H1 (cell line): ENCODE measurements around the gene SAMD7. TPM values are rescaled to one million over a fixed set of nuclear protein-coding genes. Genes with fewer than 3 reads are reported as not detected.

Experiments
- CTCF ChIA-PET: fragments of 300-600 bp; sonication (Branson Sonifier 250); formaldehyde crosslinking; loops from one replicate; lab custom pipeline; 2021; ENCODE audit not compliant: partially characterized antibody; lab: Charles Lee
- POLR2A ChIA-PET: fragments of 300-600 bp; sonication (Branson Sonifier 250); formaldehyde crosslinking; loops from one replicate; lab custom pipeline; 2021; ENCODE audit warnings: inconsistent platforms; ENCODE audit not compliant: partially characterized antibody; lab: Charles Lee
- DNase-seq, 2 experiments: peaks; one replicate each; pipeline versions ENCODE4 v3.0.0 to v3.0.0-alpha.2; 2010 to 2022; ENCODE audit warnings: low spot score in 2 of 2, low read depth in 1 of 2, mixed read lengths in 1 of 2
- FAIRE-seq: peaks from 2 replicates; lab custom pipeline; 2011; peaks lifted over from hg19 to GRCh38; lab: Jason Lieb, UNC
- H2AFZ ChIP-seq: 2 replicates; pipeline ENCODE4 v1.8.1; 2012; ENCODE audit warnings: low read length, inconsistent platforms
- H2AK5ac ChIP-seq: 2 replicates; pipeline ENCODE4 v1.6.1; 2013; ENCODE audit warnings: low read depth, low read length
- H2BK120ac ChIP-seq: replicated peaks from 2 replicates; pipeline ENCODE3; 2013; ENCODE audit warnings: low read depth, low read length, inconsistent platforms
- H2BK12ac ChIP-seq: 2 replicates; pipeline ENCODE4 v1.6.1; 2013; ENCODE audit warnings: low read depth, low read length
- H2BK15ac ChIP-seq: 2 replicates; pipeline ENCODE4 v1.6.1; 2013; ENCODE audit warnings: low read length
- H2BK20ac ChIP-seq: 2 replicates; pipeline ENCODE4 v1.6.1; 2013; ENCODE audit warnings: low read length
- H2BK5ac ChIP-seq: 2 replicates; pipeline ENCODE4 v1.6.1; 2013; ENCODE audit warnings: low read depth, low read length
- H3K14ac ChIP-seq: 2 replicates; pipeline ENCODE4 v1.6.1; 2013; ENCODE audit warnings: inconsistent platforms; ENCODE audit not compliant: insufficient read length
- H3K18ac ChIP-seq: 2 replicates; pipeline ENCODE4 v1.6.1; 2013; ENCODE audit warnings: low read length; ENCODE audit errors: extremely low read depth
- H3K23ac ChIP-seq: 2 replicates; pipeline ENCODE4 v1.6.1; 2013; ENCODE audit warnings: inconsistent platforms; ENCODE audit not compliant: insufficient read length
- H3K23me2 ChIP-seq: 2 replicates; pipeline ENCODE4 v1.6.1; 2013; ENCODE audit warnings: low read depth, low read length
- H3K27ac ChIP-seq: 2 replicates; pipeline ENCODE4 v1.6.1; 2011; ENCODE audit warnings: low read depth, low read length, inconsistent platforms
- H3K27me3 ChIP-seq, 4 experiments: replicated peaks in 1 of 4; 1 replicate in 1 of 4; 2 replicates in 3 of 4; pipeline versions ENCODE4 v1.6.1 to v1.8.1; 2011 to 2013; ENCODE audit warnings: low read length in 3 of 4, mild to moderate bottlenecking in 3 of 4, inconsistent platforms in 2 of 4, mixed read lengths in 2 of 4, moderate library complexity in 1 of 4; ENCODE audit not compliant: control insufficient read depth in 3 of 4, insufficient read depth in 3 of 4; ENCODE audit errors: extremely low read depth in 1 of 4
- H3K36me3 ChIP-seq, 4 experiments: 2 replicates each; pipeline versions ENCODE4 v1.6.1 to v1.8.1; 2011 to 2013; ENCODE audit warnings: mild to moderate bottlenecking in 4 of 4, low read length in 3 of 4, moderate library complexity in 2 of 4, control low read depth in 1 of 4, inconsistent platforms in 1 of 4; ENCODE audit not compliant: insufficient read depth in 4 of 4, control insufficient read depth in 2 of 4
- H3K4ac ChIP-seq: replicated peaks from 2 replicates; pipeline ENCODE3; 2013; ENCODE audit warnings: low read length, low read depth, mixed read lengths, inconsistent platforms; ENCODE audit not compliant: insufficient read length
- H3K4me1 ChIP-seq, 4 experiments: replicated peaks in 1 of 4; 1 replicate in 1 of 4; 2 replicates in 3 of 4; pipeline versions ENCODE4 v1.6.1 to v1.8.1; 2011 to 2013; ENCODE audit warnings: low read length in 3 of 4, inconsistent platforms in 2 of 4, mixed read lengths in 1 of 4; ENCODE audit not compliant: insufficient read depth in 4 of 4, control insufficient read depth in 3 of 4
- H3K4me2 ChIP-seq, 2 experiments: 2 replicates each; pipeline versions ENCODE4 v1.6.1 to v1.8.1; 2011 to 2013; ENCODE audit warnings: low read depth in 2 of 2, low read length in 2 of 2, control low read depth in 1 of 2, inconsistent platforms in 1 of 2, mild to moderate bottlenecking in 1 of 2; ENCODE audit not compliant: insufficient read depth in 1 of 2
- H3K4me3 ChIP-seq, 4 experiments: fragments of 200-600, 300-600 bp in 1 of 4; sonication (generic), shearing (Covaris generic), sonication (Bioruptor Twin) in 1 of 4; 2 replicates each; pipeline versions ENCODE4 v1.5.1 to v1.8.1; 2011 to 2016; ENCODE audit warnings: low read length in 4 of 4, low read depth in 3 of 4, control low read depth in 2 of 4, inconsistent platforms in 2 of 4, mild to moderate bottlenecking in 2 of 4, mixed read lengths in 1 of 4, moderate library complexity in 1 of 4; ENCODE audit not compliant: insufficient read depth in 2 of 4; ENCODE audit errors: extremely low read depth in 1 of 4
- H3K56ac ChIP-seq: replicated peaks from 2 replicates; pipeline ENCODE3; 2013; ENCODE audit warnings: low read depth, mild to moderate bottlenecking, mixed read lengths, low read length, inconsistent platforms; ENCODE audit not compliant: insufficient read length
- H3K79me1 ChIP-seq: 2 replicates; pipeline ENCODE4 v1.6.1; 2013; ENCODE audit warnings: low read depth, low read length, control low read depth
- H3K79me2 ChIP-seq, 2 experiments: 2 replicates each; pipeline versions ENCODE4 v1.6.1 to v1.8.1; 2012 to 2013; ENCODE audit warnings: low read length in 2 of 2, mild to moderate bottlenecking in 2 of 2, inconsistent platforms in 1 of 2; ENCODE audit not compliant: insufficient read depth in 2 of 2, control insufficient read depth in 1 of 2
- H3K9ac ChIP-seq, 4 experiments: replicated peaks in 1 of 4; 1 replicate in 1 of 4; 2 replicates in 3 of 4; pipeline versions ENCODE4 v1.6.1 to v1.8.1; 2011 to 2013; ENCODE audit warnings: low read depth in 3 of 4, low read length in 3 of 4, control low read depth in 2 of 4, mild to moderate bottlenecking in 2 of 4, moderate library complexity in 2 of 4, inconsistent platforms in 1 of 4; ENCODE audit errors: extremely low read depth in 1 of 4
- H3K9me3 ChIP-seq, 2 experiments: 2 replicates each; pipeline versions ENCODE4 v1.6.1 to v1.8.1; 2012 to 2013; ENCODE audit warnings: mild to moderate bottlenecking in 2 of 2, moderate library complexity in 2 of 2, control low read depth in 1 of 2, inconsistent platforms in 1 of 2, low read depth in 1 of 2, low read length in 1 of 2, mixed read lengths in 1 of 2; ENCODE audit not compliant: insufficient read depth in 2 of 2
- H4K20me1 ChIP-seq, 2 experiments: replicated peaks in 1 of 2; 2 replicates each; pipeline versions ENCODE3 to v1.8.1; 2011 to 2013; ENCODE audit warnings: inconsistent platforms in 2 of 2, low read length in 2 of 2, mild to moderate bottlenecking in 1 of 2; ENCODE audit not compliant: insufficient read depth in 2 of 2, control insufficient read depth in 1 of 2
- H4K5ac ChIP-seq: 2 replicates; pipeline ENCODE4 v1.6.1; 2013; ENCODE audit warnings: low read length, low read depth, mixed read lengths, inconsistent platforms; ENCODE audit not compliant: insufficient read length
- H4K8ac ChIP-seq: 2 replicates; pipeline ENCODE4 v1.8.0; 2013; ENCODE audit warnings: mild to moderate bottlenecking, moderate library complexity, low read length, inconsistent platforms; ENCODE audit not compliant: insufficient read depth; ENCODE audit errors: extremely low read depth
- H4K91ac ChIP-seq: replicated peaks from 2 replicates; pipeline ENCODE3; 2013; ENCODE audit warnings: low read length, mixed read lengths, inconsistent platforms; ENCODE audit not compliant: insufficient read length
- ASH2L ChIP-seq: fragments of 200-600, 300-600 bp; sonication (generic); IDR thresholded peaks from one replicate; pipeline ENCODE4 v1.7.1; 2017; ENCODE audit warnings: low read length
- BRCA1 ChIP-seq: IDR thresholded peaks from 2 replicates; pipeline ENCODE4 v1.6.1; 2012; ENCODE audit warnings: low read depth, low read length, improper control_type of control experiment
- CBX8 ChIP-seq: fragments of 300-800, 300-1000 bp; sonication (generic); IDR thresholded peaks from 2 replicates; pipeline ENCODE4 v1.7.1; 2016; ENCODE audit warnings: low read depth, low read length, borderline replicate concordance
- EP300 ChIP-seq, 2 experiments: IDR thresholded peaks; 1 replicate in 1 of 2; 2 replicates in 1 of 2; pipeline ENCODE4 v1.6.1; 2011 to 2012; ENCODE audit warnings: low read depth in 2 of 2, low read length in 2 of 2, mild to moderate bottlenecking in 2 of 2, borderline replicate concordance in 1 of 2, inconsistent platforms in 1 of 2, moderate library complexity in 1 of 2
- JUND ChIP-seq: IDR thresholded peaks from 2 replicates; pipeline ENCODE4 v1.6.1; 2011; ENCODE audit warnings: mild to moderate bottlenecking, improper control_type of control experiment, low read length
- KDM4A ChIP-seq: IDR thresholded peaks from one replicate; pipeline ENCODE4 v1.7.1; 2012; ENCODE audit warnings: low read depth, mild to moderate bottlenecking, moderate library complexity, low read length, inconsistent platforms; ENCODE audit not compliant: severe bottlenecking
- NRF1 ChIP-seq: IDR thresholded peaks from 2 replicates; pipeline ENCODE4 v1.6.1; 2011; ENCODE audit warnings: mild to moderate bottlenecking, low read depth, low read length, improper control_type of control experiment
- SRF ChIP-seq: IDR thresholded peaks from 2 replicates; pipeline ENCODE4 v1.6.1; 2011; ENCODE audit warnings: mild to moderate bottlenecking, low read depth, low read length, moderate library complexity
- TAF1 ChIP-seq: IDR thresholded peaks from 2 replicates; pipeline ENCODE4 v1.6.1; 2011; ENCODE audit warnings: mild to moderate bottlenecking, low read depth, low read length
- WGBS, 2 experiments: shearing (Covaris generic) in 1 of 2; methylation state at CpG; one replicate each; pipeline versions ENCODE4 v1.1.6 to v1.1.7; 2013 to 2015; ENCODE audit warnings: low lambda C conversion rate in 2 of 2, mixed read lengths in 2 of 2, inconsistent platforms in 1 of 2, low coverage in 1 of 2, missing lambda C conversion rate in 1 of 2; ENCODE audit not compliant: insufficient replicate concordance in 2 of 2, insufficient coverage in 1 of 2, insufficient read length in 1 of 2; ENCODE audit errors: extremely low coverage in 1 of 2, missing lambda C conversion rate in 1 of 2; 5-methylcytosine and 5-hydroxymethylcytosine counted together
- polyA plus RNA-seq, 7 experiments: library from polyadenylated mRNA; depleted of rRNA in 3 of 7; stranded (reverse) in 5 of 7; unstranded in 2 of 7; fragments of >200 nt in 5 of 7; fragments of 200-250 nt in 2 of 7; gene quantifications; 1 replicate in 5 of 7; 2 replicates in 1 of 7; 4 replicates in 1 of 7; pipeline versions ENCODE4 v1.2.1 to v1.2.3, GENCODE V29; 2011 to 2013; ENCODE audit warnings: missing spikeins in 2 of 7, mixed read lengths in 2 of 7
- total RNA-seq: library from RNA; stranded (reverse); fragmentation: NEBNext Ultra II Directional; extraction: Animal tissue kit (Norgen Biotek cat#: 25700); gene quantifications from 2 replicates; pipeline ENCODE4 v1.2.1, GENCODE V29; 2021
- TF ChIP-seq, protein P1 (sequence below): IDR thresholded peaks from 2 replicates; pipeline ENCODE4 v1.6.1; 2012; ENCODE audit warnings: inconsistent platforms

SAMD7 gene
- total and polyA plus RNA-seq, 2 of the 8 experiments (the other 6 are each of a cell fraction or from before 2014, with no cell fraction given) = not detected

DNA sequence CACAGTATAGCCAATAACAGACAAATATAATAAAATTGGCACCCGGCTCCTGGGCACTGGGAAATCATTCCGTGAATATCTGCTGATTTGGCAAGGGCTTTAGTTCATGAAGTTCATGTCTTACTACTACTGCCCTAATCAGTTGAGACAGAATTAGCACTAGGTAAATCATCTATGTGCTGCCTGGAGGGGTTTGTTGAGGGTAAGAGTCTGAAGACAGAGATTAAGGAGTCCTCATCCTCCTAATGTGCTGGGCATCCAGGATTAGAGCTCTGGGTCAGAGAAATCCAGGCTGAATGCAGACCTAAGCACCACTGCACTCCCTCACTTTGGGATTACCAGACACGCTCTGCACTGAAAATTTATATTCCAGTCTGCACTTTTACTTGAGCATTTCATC lies 2.0 kb downstream of the SAMD7 start:
- TF ChIP-seq CBX8 = no peak
- TF ChIP-seq, protein P1, sequence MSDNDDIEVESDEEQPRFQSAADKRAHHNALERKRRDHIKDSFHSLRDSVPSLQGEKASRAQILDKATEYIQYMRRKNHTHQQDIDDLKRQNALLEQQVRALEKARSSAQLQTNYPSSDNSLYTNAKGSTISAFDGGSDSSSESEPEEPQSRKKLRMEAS = no peak
- TF ChIP-seq TAF1 = no peak
- TF ChIP-seq SRF = no peak
- TF ChIP-seq KDM4A = no peak
- no peak for TF ChIP-seq EP300 (IDR thresholded peaks at IDR 0.05; ENCODE audit: borderline replicate concordance in 1 of 2, low read depth in 2 of 2, low read length in 2 of 2)
- no peak for TF ChIP-seq NRF1
- TF ChIP-seq JUND = no peak
- no peak for TF ChIP-seq BRCA1
- no peak for TF ChIP-seq ASH2L
- Histone ChIP-seq H2BK120ac (no peak overlapping the region), H2BK15ac (no peak overlapping the region), H3K14ac (no peak overlapping the region), H3K27me3 (peaks cover 0 to 1% (median 0%) of the 10 kb centered on the region in 4 experiments; a peak in 1 of 7 replicates), H3K79me1 (no peaks in the 10 kb centered on the region), H3K9me3 (no peaks in the 10 kb centered on the region; a peak in 1 of 4 replicates), H4K91ac (no peak overlapping the region), H3K4me3 (no peak overlapping the region), H3K23ac (no peak overlapping the region), H2BK20ac (no peak overlapping the region), H2AFZ (no peak overlapping the region), H3K27ac (no peak overlapping the region), H3K18ac (no peak overlapping the region), H2BK5ac (no peak overlapping the region), H3K4ac (no peak overlapping the region), H3K9ac (no peak overlapping the region), H3K36me3 (no peaks in the 10 kb centered on the region), H3K56ac (no peak overlapping the region), H3K79me2 (no peaks in the 10 kb centered on the region), H4K5ac (no peak overlapping the region), H2AK5ac (no peak overlapping the region), H2BK12ac (no peak overlapping the region), H4K20me1 (no peaks in the 10 kb centered on the region), H3K4me2 (no peak overlapping the region), H3K4me1 (no peaks in the 10 kb centered on the region), H3K23me2 (no peaks in the 10 kb centered on the region; the same call in 1 of the 2 replicates), H4K8ac (no peak overlapping the region)
- DNase-seq (no peak), FAIRE-seq (no peak)
- ChIA-PET CTCF (no interaction called here), POLR2A (no interaction called here)
- WGBS, 2 experiments = 90% methylated on average over 3 of the region's 3 CpGs; no CpG with 5 or more reads in 1 of the 2 experiments
